Activated T-cell treated with anti-CD3 and anti-CD28 coated beads for 4 hours (primary cell): ENCODE data around the gene GLI2.

Experiments used
- DNase-seq: peaks from one replicate; pipeline ENCODE4 v3.0.0-alpha.2; 2020

GLI2 gene

DNA sequence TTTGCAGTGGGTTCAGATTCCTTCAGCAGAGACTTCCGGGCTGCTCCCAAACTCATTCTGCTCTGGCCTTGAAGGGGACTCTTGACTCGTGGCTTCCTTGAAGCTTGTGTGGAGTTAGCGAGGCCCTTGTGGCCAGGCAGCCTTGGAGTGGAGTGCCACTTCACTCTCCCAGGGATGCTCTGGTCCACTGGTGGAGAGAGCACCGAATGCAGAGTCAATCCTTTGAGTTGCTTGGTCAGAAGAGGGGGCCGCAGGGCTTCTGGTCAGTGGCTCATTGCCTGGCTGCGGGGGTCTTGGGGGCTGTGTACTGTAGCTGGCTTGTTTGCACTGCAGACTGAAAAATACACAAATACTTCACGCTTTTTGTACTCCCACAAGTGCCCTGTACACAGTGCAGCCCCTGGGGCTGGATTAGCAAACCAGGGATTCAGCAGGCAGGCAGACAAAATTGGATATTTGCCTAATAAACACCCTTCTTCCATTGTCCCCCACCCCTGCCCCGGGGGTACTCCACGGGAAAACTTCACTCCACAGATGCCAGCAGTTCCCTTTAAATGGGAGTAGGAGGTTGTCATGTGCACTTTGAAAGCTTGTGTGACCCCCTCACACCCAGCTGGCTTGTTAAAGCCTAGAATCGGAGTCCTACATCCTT lies 3.2 kb downstream of the GLI2 start:
- DNase-seq = no peak

- no peak for DNase-seq
Observed at GRCh38 chr2:120739438-120740090, 3.9 kb downstream of the GLI2 start.

GRCh38 chr2:120740375-120740764 lies 4.7 kb downstream of the GLI2 start:
- no peak for DNase-seq

- no peak for DNase-seq
Observed at GRCh38 chr2:120740765-120741524, 5.3 kb downstream of the GLI2 start.

- no peak for DNase-seq
Observed at GRCh38 chr2:120741571-120742561, 6.2 kb downstream of the GLI2 start.

GRCh38 chr2:120743657-120744056 lies 8.0 kb downstream of the GLI2 start:
- no peak for DNase-seq

DNA sequence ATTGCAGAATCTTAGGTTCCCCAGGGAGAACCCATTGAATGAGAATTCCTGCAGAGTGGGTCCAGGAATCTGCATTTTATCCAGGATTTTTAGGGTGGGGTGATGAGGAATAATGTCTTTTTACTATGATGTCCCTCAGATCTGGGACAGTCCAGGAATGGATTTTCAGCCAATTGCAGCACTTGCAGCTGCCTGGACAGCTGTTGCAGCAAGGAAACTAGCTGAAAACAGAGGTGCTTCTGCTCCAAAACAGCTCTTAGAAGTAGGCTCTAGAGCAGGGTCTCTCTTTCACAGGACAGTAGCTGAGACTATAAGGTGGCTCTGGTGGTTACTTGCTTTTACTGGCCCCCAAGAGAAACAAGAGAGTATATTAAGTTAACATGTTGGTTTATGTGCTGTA lies 9.1 kb downstream of the GLI2 start:
- DNase-seq = no peak

DNA sequence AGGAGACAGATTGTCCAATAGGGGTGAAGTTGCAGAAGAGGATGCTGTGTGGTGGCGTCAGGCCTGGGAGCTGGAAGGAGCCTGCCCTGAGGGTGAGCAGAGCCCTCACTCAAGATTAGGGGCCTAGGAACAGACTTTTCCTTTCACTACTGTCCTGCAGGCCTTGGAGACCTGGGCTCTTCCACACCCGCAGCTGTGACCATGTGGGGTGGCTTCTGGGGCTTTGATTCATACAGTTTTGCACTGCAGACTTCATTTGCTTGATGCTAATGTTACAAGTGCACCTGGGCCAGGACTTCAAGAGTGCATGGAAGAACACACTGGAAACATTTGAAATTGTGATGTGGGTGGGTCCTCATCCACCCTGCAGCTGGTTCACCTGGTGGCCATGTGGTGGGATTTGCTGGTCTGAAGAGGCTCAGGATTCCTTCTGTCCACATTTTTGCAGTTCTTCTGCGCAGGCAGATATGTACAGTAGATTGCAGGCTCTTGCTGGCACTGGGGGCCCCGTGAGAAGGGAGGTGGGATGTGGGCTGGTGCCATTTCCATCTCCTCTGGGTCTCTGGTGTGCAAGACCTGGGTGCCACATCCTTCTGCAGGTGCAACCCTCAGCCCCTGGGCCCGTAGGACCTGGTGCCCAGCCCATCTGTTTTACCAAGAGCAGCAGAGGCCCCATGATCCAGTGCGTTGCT lies 9.9 kb downstream of the GLI2 start:
- no peak for DNase-seq

- no peak for DNase-seq
Observed at GRCh38 chr2:120746144-120746543, 10.5 kb downstream of the GLI2 start.

- DNase-seq = no peak
Observed at GRCh38 chr2:120747281-120747680, 11.6 kb downstream of the GLI2 start.

- DNase-seq = no peak
Observed at GRCh38 chr2:120747706-120748105, 12.0 kb downstream of the GLI2 start.

DNA sequence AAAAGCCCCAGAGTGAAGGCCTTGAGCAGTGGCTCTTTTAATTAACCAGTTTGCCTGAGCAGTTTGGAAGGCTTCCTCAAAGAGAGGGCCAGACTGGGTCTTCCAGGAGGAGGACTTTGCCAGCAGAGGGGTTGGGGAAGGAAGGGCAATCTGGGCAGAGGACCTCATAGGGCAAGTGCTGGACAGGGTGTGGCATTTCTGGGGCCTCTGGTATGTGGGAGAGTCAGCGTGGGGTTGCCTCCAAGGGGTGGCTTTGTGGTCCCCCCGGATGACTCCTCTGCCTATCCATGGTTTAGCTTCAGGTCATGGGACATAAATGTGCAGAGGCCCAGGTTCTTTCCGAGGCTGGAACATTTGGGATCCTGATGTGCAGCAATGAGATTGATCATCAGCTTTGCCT lies 12.6 kb downstream of the GLI2 start:
- DNase-seq = no peak

GRCh38 chr2:120748741-120749140 lies 13.1 kb downstream of the GLI2 start:
- no peak for DNase-seq

DNA sequence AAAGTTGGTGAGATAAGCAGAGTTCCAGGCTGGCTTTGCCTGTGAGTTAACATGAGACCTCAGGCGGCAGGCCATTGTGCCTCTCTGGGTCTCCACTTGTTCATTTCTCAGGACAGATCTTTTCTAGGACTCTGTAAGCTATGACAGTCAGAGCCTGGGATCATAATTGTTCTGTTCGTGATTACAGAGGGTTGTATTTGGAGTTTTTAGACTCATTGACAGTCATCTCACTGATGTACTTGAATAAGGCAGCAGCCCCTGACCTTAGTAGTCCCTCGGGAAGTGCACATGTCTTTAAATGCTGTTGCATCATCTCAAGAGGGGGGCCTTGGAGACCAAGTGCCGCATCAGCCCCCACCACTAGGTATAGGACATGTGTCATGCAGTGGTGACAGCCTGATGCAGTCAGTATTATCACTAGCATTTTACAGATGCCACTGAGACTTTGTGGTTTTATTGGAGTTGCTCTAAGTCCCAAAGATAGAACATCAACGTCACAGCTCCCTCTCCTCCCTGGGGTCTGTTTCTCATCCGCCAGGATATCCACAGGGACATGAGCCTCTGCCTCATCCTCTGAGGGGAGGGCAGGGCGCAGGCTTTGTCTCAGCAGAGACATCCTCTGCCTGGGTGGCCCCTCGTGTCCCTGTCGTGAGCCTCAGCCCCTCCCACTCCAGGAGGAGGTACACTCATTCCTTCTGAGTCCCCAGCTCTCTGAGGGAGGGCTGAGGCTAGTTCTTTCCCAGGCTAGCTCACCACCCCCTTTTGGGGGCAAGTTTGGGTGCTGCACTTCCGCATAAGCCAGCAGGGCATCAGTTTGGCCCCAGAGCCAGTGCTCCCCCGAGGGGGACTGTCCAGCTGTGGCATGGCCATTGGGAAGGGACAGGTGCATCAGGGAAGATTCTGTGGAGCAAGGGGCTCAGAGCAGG lies 14.1 kb downstream of the GLI2 start:
- no peak for DNase-seq

DNA sequence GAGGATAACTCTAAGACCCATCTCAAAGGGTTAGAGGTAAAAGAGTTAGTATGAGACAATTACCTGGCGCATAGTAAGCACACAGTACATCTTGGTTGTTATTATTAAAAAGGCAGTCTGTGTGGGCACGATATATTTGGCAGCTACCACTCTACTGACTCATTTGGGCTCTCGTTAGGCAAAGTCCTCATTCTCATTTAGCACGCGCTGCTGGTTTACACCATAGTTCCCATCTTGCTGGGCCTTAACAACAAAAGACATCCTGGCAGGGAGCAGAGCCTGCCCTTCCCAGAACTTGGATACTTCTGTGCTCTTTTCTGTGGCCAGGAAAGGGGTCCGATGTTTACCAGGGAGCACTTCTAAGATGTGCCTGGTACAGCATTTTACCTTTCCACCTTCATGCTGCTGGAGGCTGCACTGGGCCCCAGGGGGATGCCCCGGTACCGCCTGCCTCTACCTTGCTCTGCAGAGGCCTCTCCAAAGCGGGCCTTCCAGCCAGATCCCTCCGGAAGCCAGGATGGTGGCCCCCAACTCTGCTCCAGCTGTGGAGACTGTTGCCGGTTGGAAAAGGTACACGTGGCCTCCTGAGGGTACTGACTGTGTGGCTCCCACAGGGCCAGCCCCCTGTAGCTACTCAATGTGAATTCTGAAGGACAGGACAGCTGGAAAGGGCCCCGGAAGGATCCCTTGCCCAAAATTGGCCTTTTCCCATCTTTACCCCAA lies 15.0 kb downstream of the GLI2 start:
- DNase-seq = no peak

DNA sequence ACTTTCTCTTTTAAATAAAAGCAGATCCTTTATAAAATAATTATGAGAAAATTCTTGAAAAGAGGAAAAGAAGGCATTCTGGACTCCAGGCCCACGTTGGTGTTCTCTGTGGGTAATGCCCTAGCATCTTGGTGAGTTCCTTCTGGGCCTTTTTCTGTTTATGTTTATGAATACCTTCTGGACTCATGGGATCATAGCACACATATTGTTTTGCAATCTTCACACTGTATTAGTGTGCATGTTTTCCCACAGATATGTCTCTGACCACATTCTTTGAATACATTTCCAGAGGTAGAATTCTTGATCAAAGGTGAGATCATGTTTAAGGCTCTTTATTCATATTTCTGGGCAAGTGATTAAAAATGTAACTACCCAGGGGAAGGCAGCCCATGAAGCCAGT lies 15.9 kb downstream of the GLI2 start:
- DNase-seq = no peak

GRCh38 chr2:120754067-120754960 lies 18.6 kb downstream of the GLI2 start:
- no peak for DNase-seq

DNA sequence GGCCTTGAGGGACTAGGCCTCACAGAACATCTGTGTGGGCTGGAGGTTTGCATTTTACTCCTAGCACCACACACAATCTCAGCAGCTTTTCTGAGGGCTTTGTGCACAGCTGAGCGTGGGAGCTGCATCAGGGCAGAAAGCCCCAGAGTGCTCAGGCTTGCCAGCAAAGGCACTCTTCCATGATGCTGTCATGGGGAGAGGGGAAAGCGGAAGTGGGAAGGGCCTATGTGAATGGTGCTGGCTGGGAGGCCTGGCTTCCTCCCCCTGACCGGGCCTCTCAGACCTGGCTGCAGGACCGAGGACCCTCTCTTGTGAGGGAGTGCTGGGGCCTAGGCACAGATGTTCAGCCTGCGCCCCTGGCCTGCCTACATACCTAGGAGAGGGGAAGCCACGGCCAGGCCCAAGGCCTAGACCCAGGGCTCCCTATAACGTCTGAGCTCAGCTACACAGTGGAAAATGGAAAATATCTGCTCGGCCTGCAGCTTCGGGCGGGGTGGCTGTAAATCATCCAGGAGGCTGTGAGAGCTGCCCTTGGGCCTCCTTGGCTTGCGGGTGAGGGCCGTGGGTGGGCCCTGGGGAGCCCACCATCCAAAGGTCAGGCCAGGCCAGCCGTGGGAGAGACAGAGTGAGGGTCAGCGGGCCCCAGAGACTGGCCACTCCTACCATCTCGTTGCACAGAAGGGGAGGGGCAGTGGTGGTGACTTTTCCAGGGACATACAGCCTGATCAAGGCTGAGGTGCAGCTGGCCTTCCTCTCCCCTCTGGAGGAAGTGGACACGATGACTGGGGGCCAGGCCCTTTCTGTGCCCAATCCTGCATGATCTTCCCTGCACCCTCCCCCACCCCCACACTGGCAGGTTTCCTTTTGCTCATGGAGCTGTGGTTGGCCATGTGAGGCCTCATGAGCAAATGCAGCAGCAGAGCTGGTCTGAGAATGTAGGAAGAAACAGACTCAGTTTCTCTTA lies 22.8 kb downstream of the GLI2 start:
- DNase-seq = no peak
